ENCODE results near the gene PLCH1. TPM values are rescaled to one million over a fixed set of nuclear protein-coding genes. Genes with fewer than 3 reads are reported as not detected.
A peak's percentile ranks its signal among the peaks of the same experiment; 100 is the strongest.

PLCH1 gene
- total and polyA plus RNA-seq, 2 experiments from 2014 or later = 2.7 to 6.2 TPM

DNA sequence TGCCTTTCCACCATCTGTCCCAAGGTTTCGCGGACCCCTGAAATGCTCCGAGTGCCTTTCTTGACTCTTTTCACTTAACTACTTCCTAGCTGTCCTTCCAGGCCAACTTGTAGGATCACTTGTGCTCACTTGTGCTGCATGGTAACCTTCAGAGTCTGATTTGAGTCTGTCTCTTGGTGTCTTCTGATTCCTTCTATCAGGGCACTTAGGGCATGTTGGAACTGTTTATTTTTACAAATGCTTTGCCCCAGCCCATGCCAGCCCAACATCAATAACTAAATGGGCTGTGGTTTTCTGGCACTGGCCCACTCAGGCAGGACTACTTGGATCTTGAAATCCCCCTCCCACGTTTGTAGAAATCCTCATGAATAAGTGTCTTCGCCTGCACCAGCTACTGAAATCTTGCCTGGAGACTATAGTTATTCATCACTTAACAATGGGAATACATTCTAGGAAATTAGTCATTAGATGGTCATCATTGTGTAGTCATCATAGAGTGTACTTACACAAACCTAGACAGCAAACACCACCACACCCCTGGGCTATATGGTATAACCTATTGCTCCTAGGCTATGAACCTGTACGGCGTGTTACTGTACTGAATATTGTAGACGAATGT is 328.3 kb downstream of the PLCH1 start:
- Histone ChIP-seq H3K36me3 (no peaks in the 10 kb centered on the region), H3K4me3 (no peak overlapping the region), H3K4me1 (ENCODE audit: low read depth) (peaks cover 27% of the 10 kb centered on the region), H3K27me3 (no peaks in the 10 kb centered on the region), H3K9me3 (ENCODE audit: low read depth) (no peaks in the 10 kb centered on the region), H3K27ac (no peak overlapping the region)
- DNase-seq (ENCODE audit: low read depth in 1 of 2, low spot score in 1 of 2) = no peak
- no peak for TF ChIP-seq CTCF (IDR thresholded peaks at IDR 0.05; ENCODE audit: low read depth, low read length)

GRCh38 chr3:155412904-155413303 is 332.0 kb downstream of the PLCH1 start:
- Histone ChIP-seq H3K4me3 (no peak overlapping the region), H3K27me3 (no peaks in the 10 kb centered on the region), H3K27ac (peak overlapping the region; percentile 46), H3K36me3 (no peaks in the 10 kb centered on the region), H3K4me1 (ENCODE audit: low read depth) (peaks cover 32% of the 10 kb centered on the region), H3K9me3 (ENCODE audit: low read depth) (no peaks in the 10 kb centered on the region)
- no peak for TF ChIP-seq CTCF (IDR thresholded peaks at IDR 0.05; ENCODE audit: low read depth, low read length)
- peak in 1 of 2 donors; percentile 19 for DNase-seq (ENCODE audit: low read depth in 1 of 2, low spot score in 1 of 2)

GRCh38 chr3:155411500-155412223 is 333.2 kb downstream of the PLCH1 start:
- Histone ChIP-seq H3K4me3 (no peak overlapping the region), H3K27me3 (no peaks in the 10 kb centered on the region), H3K4me1 (ENCODE audit: low read depth) (peaks cover 32% of the 10 kb centered on the region), H3K9me3 (ENCODE audit: low read depth) (no peaks in the 10 kb centered on the region), H3K36me3 (no peaks in the 10 kb centered on the region), H3K27ac (peak overlapping the region; percentile 80)
- DNase-seq (ENCODE audit: low read depth in 1 of 2, low spot score in 1 of 2) = no peak
- no peak for TF ChIP-seq CTCF (IDR thresholded peaks at IDR 0.05; ENCODE audit: low read depth, low read length)

DNA sequence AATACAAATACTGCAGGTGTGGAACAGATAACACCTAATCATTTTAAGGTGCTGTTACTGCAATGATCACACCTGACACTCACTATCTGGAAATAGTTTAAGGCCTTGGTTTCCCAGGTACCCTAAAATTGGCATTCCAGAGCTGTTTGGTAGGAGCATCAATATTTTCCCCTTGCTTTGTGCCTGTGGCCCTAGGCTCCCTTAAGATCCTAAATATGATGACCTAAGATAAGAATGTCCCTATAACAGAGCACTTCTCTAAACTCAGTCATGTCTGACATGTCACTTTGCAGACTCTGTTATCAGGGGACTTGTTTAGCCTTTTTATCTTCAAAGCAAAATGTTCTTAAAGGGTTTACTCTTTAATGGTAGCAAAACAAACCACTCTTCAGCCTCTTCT is 335.5 kb downstream of the PLCH1 start:
- Histone ChIP-seq H3K27ac (peak overlapping the region; percentile 80), H3K4me1 (ENCODE audit: low read depth) (peaks cover 44% of the 10 kb centered on the region), H3K27me3 (no peaks in the 10 kb centered on the region), H3K9me3 (ENCODE audit: low read depth) (no peaks in the 10 kb centered on the region), H3K4me3 (no peak overlapping the region), H3K36me3 (no peaks in the 10 kb centered on the region)
- TF ChIP-seq CTCF (IDR thresholded peaks at IDR 0.05; ENCODE audit: low read depth, low read length) = no peak
- no peak for DNase-seq (ENCODE audit: low read depth in 1 of 2, low spot score in 1 of 2)

DNA sequence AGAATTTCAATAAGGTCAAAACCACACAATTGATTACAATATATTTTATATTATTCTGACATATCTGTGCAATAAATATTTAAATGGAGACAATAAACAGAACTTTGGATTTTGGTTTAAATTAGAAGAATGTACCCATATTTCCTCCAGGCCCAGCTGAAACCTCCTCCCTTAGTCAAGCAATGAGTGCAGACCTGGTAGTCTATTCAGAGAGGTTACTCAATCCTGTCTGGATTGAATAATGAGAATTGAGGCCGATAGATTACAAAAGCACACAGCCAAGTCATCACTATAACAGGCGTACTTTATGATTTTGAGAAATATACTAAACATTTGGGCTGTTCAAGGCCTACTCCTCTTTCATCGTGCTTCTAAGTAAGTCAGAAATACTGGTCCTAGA is 336.9 kb downstream of the PLCH1 start:
- Histone ChIP-seq H3K4me3 (no peak overlapping the region), H3K27ac (no peak overlapping the region), H3K27me3 (no peaks in the 10 kb centered on the region), H3K4me1 (ENCODE audit: low read depth) (peaks cover 36% of the 10 kb centered on the region), H3K9me3 (ENCODE audit: low read depth) (no peaks in the 10 kb centered on the region), H3K36me3 (no peaks in the 10 kb centered on the region)
- DNase-seq (ENCODE audit: low read depth in 1 of 2, low spot score in 1 of 2) = no peak
- TF ChIP-seq CTCF (IDR thresholded peaks at IDR 0.05; ENCODE audit: low read depth, low read length) = no peak
